ENCODE measurements around the gene GTF2F1. TPM values are rescaled to one million over a fixed set of nuclear protein-coding genes. Genes with fewer than 3 reads are reported as not detected.

GTF2F1 gene
- total RNA-seq, 4 donors from 2014 or later, result 44.7 to 62.8 (median 51.4) TPM

DNA sequence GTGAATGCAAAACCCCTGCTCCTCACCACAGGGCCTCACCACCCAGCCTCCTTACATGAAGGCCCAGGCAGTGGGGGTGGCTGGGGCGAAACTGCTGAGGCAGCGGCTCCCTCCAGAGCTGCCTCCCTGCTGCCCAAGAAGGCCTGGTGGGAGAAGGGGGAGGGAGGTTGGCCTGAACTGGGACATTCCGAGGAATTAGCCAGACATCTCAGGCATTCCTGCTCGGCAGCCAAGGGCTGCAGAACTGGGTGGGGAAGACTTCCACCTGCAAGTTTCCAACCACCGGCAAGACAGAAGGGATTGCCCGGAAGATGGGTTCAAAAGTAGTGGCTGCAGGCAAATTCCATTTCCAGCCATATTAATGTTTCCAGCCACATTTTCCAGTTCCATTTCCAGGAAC, 14.9 kb downstream of the GTF2F1 start:
- ATAC-seq, result peak; percentile 54
- H3K4me3 ChIP-seq, result no peak overlapping the region
- peak overlapping the region in 3 of 4 donors; percentile 75 to 97 (median 76) for H3K27ac ChIP-seq
- WGBS, 2 donors (ENCODE audit: low coverage in 1 of 2), result 13 to 24% methylated on average over 2 to 4 of the region's 6 CpGs
- no peaks in the 10 kb centered on the region for H3K27me3 ChIP-seq
- H3K36me3 ChIP-seq, result peaks cover 0 to 64% of the 10 kb centered on the region in 2 donors
- TF ChIP-seq, protein P1, sequence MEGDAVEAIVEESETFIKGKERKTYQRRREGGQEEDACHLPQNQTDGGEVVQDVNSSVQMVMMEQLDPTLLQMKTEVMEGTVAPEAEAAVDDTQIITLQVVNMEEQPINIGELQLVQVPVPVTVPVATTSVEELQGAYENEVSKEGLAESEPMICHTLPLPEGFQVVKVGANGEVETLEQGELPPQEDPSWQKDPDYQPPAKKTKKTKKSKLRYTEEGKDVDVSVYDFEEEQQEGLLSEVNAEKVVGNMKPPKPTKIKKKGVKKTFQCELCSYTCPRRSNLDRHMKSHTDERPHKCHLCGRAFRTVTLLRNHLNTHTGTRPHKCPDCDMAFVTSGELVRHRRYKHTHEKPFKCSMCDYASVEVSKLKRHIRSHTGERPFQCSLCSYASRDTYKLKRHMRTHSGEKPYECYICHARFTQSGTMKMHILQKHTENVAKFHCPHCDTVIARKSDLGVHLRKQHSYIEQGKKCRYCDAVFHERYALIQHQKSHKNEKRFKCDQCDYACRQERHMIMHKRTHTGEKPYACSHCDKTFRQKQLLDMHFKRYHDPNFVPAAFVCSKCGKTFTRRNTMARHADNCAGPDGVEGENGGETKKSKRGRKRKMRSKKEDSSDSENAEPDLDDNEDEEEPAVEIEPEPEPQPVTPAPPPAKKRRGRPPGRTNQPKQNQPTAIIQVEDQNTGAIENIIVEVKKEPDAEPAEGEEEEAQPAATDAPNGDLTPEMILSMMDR (IDR thresholded peaks at IDR 0.05), result no peak
- peak; percentile 70 for TF ChIP-seq POLR2AphosphoS5 (IDR thresholded peaks at IDR 0.05)
- H3K4me1 ChIP-seq, result peaks cover 0 to 53% (median 17%) of the 10 kb centered on the region in 3 donors
- peaks cover 0 to 6% (median 0%) of the 10 kb centered on the region in 3 donors for H3K9me3 ChIP-seq

DNA sequence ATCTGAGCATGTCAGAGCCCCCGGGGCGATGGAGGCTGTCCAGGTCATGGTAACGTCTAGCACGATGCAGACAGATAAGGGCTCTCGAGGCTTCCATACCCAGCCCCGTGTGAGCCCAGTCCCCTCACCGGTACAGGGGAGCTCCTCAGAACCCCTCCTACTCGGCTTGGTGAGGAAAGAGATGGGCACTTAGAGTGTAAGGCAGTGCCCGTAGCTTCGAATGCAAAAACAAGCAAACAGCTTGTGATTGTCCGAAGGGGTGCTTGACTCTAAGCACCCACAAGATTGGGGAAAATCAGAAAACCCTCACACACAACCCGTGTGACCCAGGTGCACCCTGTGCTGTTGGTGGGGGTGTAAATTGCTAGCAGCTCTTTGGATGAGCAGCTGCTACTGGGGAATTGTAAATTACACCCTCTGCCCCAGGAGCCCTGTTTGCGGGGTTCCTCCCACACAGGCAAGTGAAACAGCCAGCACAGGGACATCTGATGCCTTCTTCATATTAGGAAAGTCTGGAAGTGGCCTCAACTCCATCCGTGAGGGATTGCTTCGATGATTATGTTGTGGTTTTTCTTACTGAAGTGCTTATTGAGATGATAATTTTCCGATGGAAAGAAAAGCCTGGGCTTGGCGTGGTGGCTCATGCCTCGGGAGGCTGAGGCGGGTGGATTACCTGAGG, 16.3 kb downstream of the GTF2F1 start:
- no peak for ATAC-seq
- WGBS, 2 donors (ENCODE audit: low coverage in 1 of 2), result 72 to 82% methylated on average over 8 to 9 of the region's 19 CpGs
- Histone ChIP-seq H3K27me3 (no peaks in the 10 kb centered on the region), H3K27ac (peak overlapping the region in 3 of 4 donors; percentile 75 to 97 (median 76)), H3K4me1 (peaks cover 0 to 59% (median 21%) of the 10 kb centered on the region in 3 donors), H3K9me3 (peaks cover 0 to 6% (median 0%) of the 10 kb centered on the region in 3 donors), H3K36me3 (peaks cover 0 to 51% of the 10 kb centered on the region in 2 donors), H3K4me3 (no peak overlapping the region)
- TF ChIP-seq EP300 (IDR thresholded peaks at IDR 0.05) (no peak), POLR2A (IDR thresholded peaks at IDR 0.05) (no peak), POLR2AphosphoS5 (IDR thresholded peaks at IDR 0.05) (no peak)
- TF ChIP-seq, protein P1 (IDR thresholded peaks at IDR 0.05), result no peak

DNA sequence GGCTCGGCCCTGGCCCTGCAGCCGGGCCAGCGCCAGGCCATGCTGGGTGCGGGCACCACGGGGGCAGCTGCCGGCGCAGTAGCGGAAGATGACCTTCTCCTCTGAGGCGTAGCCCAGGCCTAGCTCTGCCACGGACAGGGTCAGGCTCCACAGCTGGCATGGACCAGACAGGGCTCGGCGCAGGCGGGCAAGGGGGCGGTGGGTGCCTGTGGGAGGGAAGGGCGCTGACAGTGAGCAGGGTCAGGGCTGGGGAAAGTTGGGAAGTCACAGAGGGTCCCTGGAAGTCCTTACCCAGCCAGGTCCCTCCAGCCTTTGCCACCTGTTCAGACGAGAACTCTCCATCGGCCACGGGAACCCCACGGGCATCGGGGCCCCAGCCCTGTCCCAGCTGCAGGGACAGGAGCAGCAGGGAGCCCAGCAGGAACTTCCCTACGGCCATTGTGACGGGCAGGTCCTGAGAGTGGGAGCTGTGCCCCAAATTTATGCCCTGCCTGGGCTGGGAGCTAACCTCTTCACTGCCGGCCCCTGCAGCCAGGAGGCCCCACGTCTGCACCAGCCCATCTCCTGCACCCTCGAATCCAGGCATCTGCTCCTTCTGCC, 17.5 kb downstream of the GTF2F1 start, which contains the start of gene PSPN:
PSPN (minus strand) TSS at position 523 of the 600 bp plus-strand sequence; CDS start at position 439, 84 bp downstream.
- no peak for ATAC-seq
- no peak within 1 kb of the TSS for H3K4me3 ChIP-seq
- H3K9me3 ChIP-seq, result peaks cover 0 to 6% (median 0%) of the 10 kb centered on the region in 3 donors
- peaks cover 0 to 39% of the 10 kb centered on the region in 2 donors for H3K36me3 ChIP-seq
- 66 to 69% methylated on average over 3 to 5 of the region's 25 CpGs for WGBS, 2 donors (ENCODE audit: low coverage in 1 of 2)
- peak within 1 kb of the TSS in 3 of 4 donors; percentile 96 to 100 (median 97) for H3K27ac ChIP-seq
- peaks cover 0 to 59% (median 21%) of the 10 kb centered on the region in 3 donors for H3K4me1 ChIP-seq
- TF ChIP-seq, protein P1 (IDR thresholded peaks at IDR 0.05), result no peak
- no peak for TF ChIP-seq POLR2AphosphoS5 (IDR thresholded peaks at IDR 0.05)
- no peak for TF ChIP-seq POLR2A (IDR thresholded peaks at IDR 0.05)
- no peak for TF ChIP-seq EP300 (IDR thresholded peaks at IDR 0.05)
- no peaks in the 10 kb centered on the region for H3K27me3 ChIP-seq

DNA sequence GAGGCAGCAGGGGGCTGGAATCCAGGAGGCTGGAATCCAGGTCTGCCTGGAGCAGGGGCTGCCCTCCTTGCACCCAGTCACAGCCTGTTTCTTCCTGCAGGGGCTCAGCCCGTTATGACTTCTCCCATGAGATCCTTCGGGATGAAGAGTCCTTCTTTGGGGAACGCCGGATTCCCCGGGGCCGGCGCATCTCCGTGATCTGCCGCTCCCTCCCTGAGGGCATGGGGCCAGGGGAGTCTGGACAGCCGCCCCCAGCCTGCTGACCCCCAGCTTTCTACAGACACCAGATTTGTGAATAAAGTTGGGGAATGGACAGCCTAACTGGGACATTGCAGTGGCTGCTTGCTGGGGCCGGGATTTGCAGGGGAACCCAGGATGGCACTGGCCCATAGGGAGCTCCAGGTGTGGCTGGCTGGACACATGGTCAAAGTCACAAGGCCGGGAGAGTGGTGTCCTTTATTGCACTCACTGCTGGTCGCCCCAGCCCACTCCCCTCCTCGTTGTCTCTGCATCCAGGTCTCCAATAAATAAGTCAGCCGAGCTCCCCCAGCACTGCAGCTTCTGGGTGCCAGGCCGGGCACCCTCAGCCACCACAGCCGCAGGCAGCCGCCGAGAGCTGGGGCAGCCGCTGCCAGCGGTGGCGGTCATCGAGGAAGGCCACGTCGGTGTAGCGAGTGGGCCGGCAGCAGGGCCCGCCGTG, 18.1 kb downstream of the GTF2F1 start:
- H3K9me3 ChIP-seq, result peaks cover 0 to 2% (median 0%) of the 10 kb centered on the region in 3 donors
- no peak overlapping the region for H3K4me3 ChIP-seq
- no peak for ATAC-seq
- peak overlapping the region in 3 of 4 donors; percentile 96 to 100 (median 97) for H3K27ac ChIP-seq
- no peaks in the 10 kb centered on the region for H3K27me3 ChIP-seq
- WGBS, 2 donors (ENCODE audit: low coverage in 1 of 2), result 90 to 100% methylated on average over 1 to 6 of the region's 29 CpGs
- H3K36me3 ChIP-seq, result peaks cover 0 to 33% of the 10 kb centered on the region in 2 donors
- TF ChIP-seq POLR2AphosphoS5 (IDR thresholded peaks at IDR 0.05) (no peak), EP300 (IDR thresholded peaks at IDR 0.05) (no peak), POLR2A (IDR thresholded peaks at IDR 0.05) (no peak)
- TF ChIP-seq, protein P1 (IDR thresholded peaks at IDR 0.05), result no peak
- H3K4me1 ChIP-seq, result peaks cover 0 to 59% (median 21%) of the 10 kb centered on the region in 3 donors

Measured in gastroesophageal sphincter (tissue), 4 donors.